Tibial nerve (tissue), 3 donors: ENCODE results near the gene DPP3.

Experiments used
- CTCF ChIP-seq, 5 experiments: fragments of 200-600 bp in 3 of 5; fragments of 450-650 bp in 2 of 5; sonication (generic) in 3 of 5; IDR thresholded peaks; one replicate each; pipeline ENCODE4 v1.5.1; 2016 to 2019; ENCODE audit warnings: antibody characterized with exemption in 5 of 5, mild to moderate bottlenecking in 3 of 5, moderate library complexity in 2 of 5
- POLR2A ChIP-seq, 2 donors: fragments of 450-650 bp; IDR thresholded peaks; one replicate each; pipeline ENCODE4 v1.6.1; 2017; ENCODE audit warnings: antibody characterized with exemption in 2 of 2, mild to moderate bottlenecking in 2 of 2, moderate library complexity in 2 of 2

GRCh38 chr11:66457826-66458225 is 22.4 kb upstream of the DPP3 start:
- no peak for TF ChIP-seq CTCF (IDR thresholded peaks at IDR 0.05)
- no peak for TF ChIP-seq POLR2A (IDR thresholded peaks at IDR 0.05)
